ENCODE results near the gene EXOG. TPM values are rescaled to one million over a fixed set of nuclear protein-coding genes. Genes with fewer than 3 reads are reported as not detected.

Gene EXOG
- total RNA-seq, 1 experiment from 2014 or later, result 33.2 TPM

GRCh38 chr3:38477839-38478450, 18.2 kb upstream of the EXOG start:
- Histone ChIP-seq H4K20me1 (ENCODE audit: insufficient read depth, low read depth, low read length) (peaks cover 7% of the 10 kb centered on the region; the same call in 1 of the 2 replicates), H3K27ac (ENCODE audit: low read length) (no peak overlapping the region), H2AFZ (ENCODE audit: low read length) (no peak overlapping the region), H3K4me2 (ENCODE audit: low read depth, low read length, poor library complexity, severe bottlenecking) (no peak overlapping the region), H3K9me3 (ENCODE audit: low read length) (no peaks in the 10 kb centered on the region), H3K27me3 (ENCODE audit: low read length) (no peaks in the 10 kb centered on the region), H3K36me3 (ENCODE audit: insufficient read depth, low read length) (no peaks in the 10 kb centered on the region), H3K4me3 (ENCODE audit: low read length) (no peak overlapping the region), H3K4me1 (ENCODE audit: low read length) (no peaks in the 10 kb centered on the region), H3K79me2 (ENCODE audit: low read length) (no peaks in the 10 kb centered on the region), H3K9ac (ENCODE audit: low read length) (no peak overlapping the region), H3K9me2 (replicated peaks; ENCODE audit: insufficient read depth, low read length) (no peaks in the 10 kb centered on the region)
- DNase-seq, result no peak

- H3K9me2 ChIP-seq (replicated peaks; ENCODE audit: insufficient read depth, low read length), result no peaks in the 10 kb centered on the region
These were observed 17.2 kb upstream of the EXOG start for GRCh38 chr3:38478901-38479300.

GRCh38 chr3:38479431-38480092, 16.6 kb upstream of the EXOG start:
- no peaks in the 10 kb centered on the region for H3K36me3 ChIP-seq (ENCODE audit: insufficient read depth, low read length)
- no peak overlapping the region for H3K4me2 ChIP-seq (ENCODE audit: low read depth, low read length, poor library complexity, severe bottlenecking)
- H2AFZ ChIP-seq (ENCODE audit: low read length), result no peak overlapping the region
- DNase-seq, result peak; percentile 80
- H3K9ac ChIP-seq (ENCODE audit: low read length), result no peak overlapping the region
- no peaks in the 10 kb centered on the region for H3K79me2 ChIP-seq (ENCODE audit: low read length)
- no peaks in the 10 kb centered on the region for H3K27me3 ChIP-seq (ENCODE audit: low read length)
- H3K4me1 ChIP-seq (ENCODE audit: low read length), result no peaks in the 10 kb centered on the region
- no peaks in the 10 kb centered on the region for H3K9me2 ChIP-seq (replicated peaks; ENCODE audit: insufficient read depth, low read length)
- no peak overlapping the region for H3K4me3 ChIP-seq (ENCODE audit: low read length)
- no peaks in the 10 kb centered on the region for H3K9me3 ChIP-seq (ENCODE audit: low read length)
- H3K27ac ChIP-seq (ENCODE audit: low read length), result no peak overlapping the region
- peaks cover 7% of the 10 kb centered on the region; the same call in 1 of the 2 replicates for H4K20me1 ChIP-seq (ENCODE audit: insufficient read depth, low read depth, low read length)

More at GRCh38 chr3:38478901-38479300, 17.2 kb upstream of the EXOG start:
- Histone ChIP-seq H3K27me3 (ENCODE audit: low read length) (no peaks in the 10 kb centered on the region), H3K4me2 (ENCODE audit: low read depth, low read length, poor library complexity, severe bottlenecking) (no peak overlapping the region), H2AFZ (ENCODE audit: low read length) (no peak overlapping the region), H3K27ac (ENCODE audit: low read length) (no peak overlapping the region), H3K79me2 (ENCODE audit: low read length) (no peaks in the 10 kb centered on the region), H3K9me3 (ENCODE audit: low read length) (no peaks in the 10 kb centered on the region), H3K9ac (ENCODE audit: low read length) (no peak overlapping the region), H3K4me1 (ENCODE audit: low read length) (no peaks in the 10 kb centered on the region), H3K4me3 (ENCODE audit: low read length) (no peak overlapping the region), H4K20me1 (ENCODE audit: insufficient read depth, low read depth, low read length) (peaks cover 7% of the 10 kb centered on the region; the same call in 1 of the 2 replicates), H3K36me3 (ENCODE audit: insufficient read depth, low read length) (no peaks in the 10 kb centered on the region)
- DNase-seq, result no peak

- no peaks in the 10 kb centered on the region for H3K9me3 ChIP-seq (ENCODE audit: low read length)
- H3K27ac ChIP-seq (ENCODE audit: low read length), result no peak overlapping the region
- no peaks in the 10 kb centered on the region for H3K9me2 ChIP-seq (replicated peaks; ENCODE audit: insufficient read depth, low read length)
- H3K79me2 ChIP-seq (ENCODE audit: low read length), result no peaks in the 10 kb centered on the region
- no peak for DNase-seq
- peaks cover 7% of the 10 kb centered on the region; the same call in 1 of the 2 replicates for H4K20me1 ChIP-seq (ENCODE audit: insufficient read depth, low read depth, low read length)
- H3K4me1 ChIP-seq (ENCODE audit: low read length), result no peaks in the 10 kb centered on the region
- no peak overlapping the region for H3K4me2 ChIP-seq (ENCODE audit: low read depth, low read length, poor library complexity, severe bottlenecking)
- no peak overlapping the region for H2AFZ ChIP-seq (ENCODE audit: low read length)
- H3K9ac ChIP-seq (ENCODE audit: low read length), result no peak overlapping the region
- H3K27me3 ChIP-seq (ENCODE audit: low read length), result no peaks in the 10 kb centered on the region
- H3K36me3 ChIP-seq (ENCODE audit: insufficient read depth, low read length), result no peaks in the 10 kb centered on the region
- H3K4me3 ChIP-seq (ENCODE audit: low read length), result no peak overlapping the region
These were observed 16.1 kb upstream of the EXOG start for GRCh38 chr3:38480093-38480445.

- H3K79me2 ChIP-seq (ENCODE audit: low read length), result no peaks in the 10 kb centered on the region
- DNase-seq, result no peak
- H3K9ac ChIP-seq (ENCODE audit: low read length), result no peak overlapping the region
- H3K27ac ChIP-seq (ENCODE audit: low read length), result no peak overlapping the region
- H3K9me2 ChIP-seq (replicated peaks; ENCODE audit: insufficient read depth, low read length), result no peaks in the 10 kb centered on the region
- no peak overlapping the region for H2AFZ ChIP-seq (ENCODE audit: low read length)
- H3K4me3 ChIP-seq (ENCODE audit: low read length), result no peak overlapping the region
- peaks cover under 1% of the 10 kb centered on the region; the same call in 1 of the 2 replicates for H4K20me1 ChIP-seq (ENCODE audit: insufficient read depth, low read depth, low read length)
- no peaks in the 10 kb centered on the region for H3K36me3 ChIP-seq (ENCODE audit: insufficient read depth, low read length)
- H3K4me1 ChIP-seq (ENCODE audit: low read length), result no peaks in the 10 kb centered on the region
- no peak overlapping the region for H3K4me2 ChIP-seq (ENCODE audit: low read depth, low read length, poor library complexity, severe bottlenecking)
- H3K9me3 ChIP-seq (ENCODE audit: low read length), result no peaks in the 10 kb centered on the region
- H3K27me3 ChIP-seq (ENCODE audit: low read length), result no peaks in the 10 kb centered on the region
These were observed 15.2 kb upstream of the EXOG start for GRCh38 chr3:38480930-38481329.

GRCh38 chr3:38482951-38483350, 13.2 kb upstream of the EXOG start:
- Histone ChIP-seq H3K4me2 (ENCODE audit: low read depth, low read length, poor library complexity, severe bottlenecking) (no peak overlapping the region), H2AFZ (ENCODE audit: low read length) (no peak overlapping the region), H3K79me2 (ENCODE audit: low read length) (no peaks in the 10 kb centered on the region), H3K27me3 (ENCODE audit: low read length) (no peaks in the 10 kb centered on the region), H3K36me3 (ENCODE audit: insufficient read depth, low read length) (no peaks in the 10 kb centered on the region), H3K9me2 (replicated peaks; ENCODE audit: insufficient read depth, low read length) (no peaks in the 10 kb centered on the region), H4K20me1 (ENCODE audit: insufficient read depth, low read depth, low read length) (no peaks in the 10 kb centered on the region), H3K4me1 (ENCODE audit: low read length) (no peaks in the 10 kb centered on the region), H3K9me3 (ENCODE audit: low read length) (no peaks in the 10 kb centered on the region), H3K27ac (ENCODE audit: low read length) (no peak overlapping the region), H3K4me3 (ENCODE audit: low read length) (no peak overlapping the region), H3K9ac (ENCODE audit: low read length) (no peak overlapping the region)
- DNase-seq, result no peak

GRCh38 chr3:38487323-38487722, 8.8 kb upstream of the EXOG start:
- H3K4me2 ChIP-seq (ENCODE audit: low read depth, low read length, poor library complexity, severe bottlenecking), result no peak overlapping the region
- H3K9me2 ChIP-seq (replicated peaks; ENCODE audit: insufficient read depth, low read length), result no peaks in the 10 kb centered on the region
- no peak overlapping the region for H2AFZ ChIP-seq (ENCODE audit: low read length)

GRCh38 chr3:38488949-38489348, 7.2 kb upstream of the EXOG start:
- Histone ChIP-seq H3K9me2 (replicated peaks; ENCODE audit: insufficient read depth, low read length) (no peaks in the 10 kb centered on the region), H3K27ac (ENCODE audit: low read length) (no peak overlapping the region), H3K9ac (ENCODE audit: low read length) (no peak overlapping the region), H3K27me3 (ENCODE audit: low read length) (no peaks in the 10 kb centered on the region), H3K9me3 (ENCODE audit: low read length) (no peaks in the 10 kb centered on the region), H3K4me1 (ENCODE audit: low read length) (no peaks in the 10 kb centered on the region), H3K4me3 (ENCODE audit: low read length) (no peak overlapping the region), H3K4me2 (ENCODE audit: low read depth, low read length, poor library complexity, severe bottlenecking) (no peak overlapping the region), H3K79me2 (ENCODE audit: low read length) (no peaks in the 10 kb centered on the region), H2AFZ (ENCODE audit: low read length) (no peak overlapping the region), H3K36me3 (ENCODE audit: insufficient read depth, low read length) (no peaks in the 10 kb centered on the region), H4K20me1 (ENCODE audit: insufficient read depth, low read depth, low read length) (no peaks in the 10 kb centered on the region)
- DNase-seq, result no peak

More at GRCh38 chr3:38487323-38487722, 8.8 kb upstream of the EXOG start:
- Histone ChIP-seq H3K36me3 (ENCODE audit: insufficient read depth, low read length) (no peaks in the 10 kb centered on the region), H3K27ac (ENCODE audit: low read length) (no peak overlapping the region), H3K27me3 (ENCODE audit: low read length) (no peaks in the 10 kb centered on the region), H3K9ac (ENCODE audit: low read length) (no peak overlapping the region), H3K79me2 (ENCODE audit: low read length) (no peaks in the 10 kb centered on the region), H3K4me1 (ENCODE audit: low read length) (no peaks in the 10 kb centered on the region), H4K20me1 (ENCODE audit: insufficient read depth, low read depth, low read length) (no peaks in the 10 kb centered on the region), H3K9me3 (ENCODE audit: low read length) (no peaks in the 10 kb centered on the region), H3K4me3 (ENCODE audit: low read length) (no peak overlapping the region)
- DNase-seq, result no peak

Measured in Karpas-422 (cell line).